H9 (cell line): ENCODE measurements around the gene UBE2V1. TPM values are rescaled to one million over a fixed set of nuclear protein-coding genes. Genes with fewer than 3 reads are reported as not detected.

Source experiments
- DNase-seq: peaks from one replicate; pipeline ENCODE4 v3.0.0-alpha.2; 2017
- H2AFZ ChIP-seq: one replicate; pipeline ENCODE4 v1.6.1; 2013; ENCODE audit warnings: mild to moderate bottlenecking, low read length, control low read depth, moderate library complexity
- H2AK5ac ChIP-seq: 2 replicates; pipeline ENCODE4 v1.6.1; 2013; ENCODE audit warnings: low read length, control low read depth, mixed read lengths; ENCODE audit not compliant: insufficient read length
- H2BK120ac ChIP-seq: one replicate; pipeline ENCODE4 v1.6.1; 2013; ENCODE audit warnings: low read depth, mild to moderate bottlenecking, low read length, control low read depth, inconsistent platforms; ENCODE audit not compliant: poor library complexity, severe bottlenecking
- H2BK12ac ChIP-seq: 2 replicates; pipeline ENCODE4 v1.6.1; 2013; ENCODE audit warnings: low read length, control low read depth, mixed read lengths, low read depth; ENCODE audit not compliant: insufficient read length
- H2BK15ac ChIP-seq: 2 replicates; pipeline ENCODE4 v1.6.1; 2013; ENCODE audit warnings: low read depth, low read length, control low read depth
- H2BK20ac ChIP-seq: one replicate; pipeline ENCODE4 v1.6.1; 2013; ENCODE audit warnings: low read depth, mild to moderate bottlenecking, low read length, control low read depth, inconsistent platforms; ENCODE audit not compliant: poor library complexity, severe bottlenecking
- H2BK5ac ChIP-seq: 2 replicates; pipeline ENCODE4 v1.6.1; 2013; ENCODE audit warnings: low read length, control low read depth, mixed read lengths; ENCODE audit not compliant: insufficient read length
- H3K14ac ChIP-seq: 2 replicates; pipeline ENCODE4 v1.6.1; 2013; ENCODE audit warnings: low read length, control low read depth; ENCODE audit not compliant: insufficient read depth
- H3K18ac ChIP-seq: 2 replicates; pipeline ENCODE4 v1.6.1; 2013; ENCODE audit warnings: low read depth, mild to moderate bottlenecking, mixed read lengths, low read length, control low read depth; ENCODE audit not compliant: insufficient read length
- H3K23ac ChIP-seq: 2 replicates; pipeline ENCODE4 v1.6.1; 2013; ENCODE audit warnings: low read length, control low read depth, mixed read lengths, low read depth; ENCODE audit not compliant: insufficient read length
- H3K23me2 ChIP-seq: 2 replicates; pipeline ENCODE4 v1.6.1; 2013; ENCODE audit warnings: low read depth, mild to moderate bottlenecking, mixed read lengths, low read length, control low read depth; ENCODE audit not compliant: insufficient read length, poor library complexity, severe bottlenecking
- H3K27ac ChIP-seq: 2 replicates; pipeline ENCODE4 v1.5.1; 2013; ENCODE audit warnings: low read length, control low read depth, mixed read lengths, low read depth; ENCODE audit not compliant: insufficient read length
- H3K27me3 ChIP-seq: 2 replicates; pipeline ENCODE4 v1.6.1; 2013; ENCODE audit warnings: low read length, control low read depth, inconsistent platforms; ENCODE audit not compliant: insufficient read depth
- H3K4ac ChIP-seq: 2 replicates; pipeline ENCODE4 v1.6.1; 2013; ENCODE audit warnings: low read depth, mild to moderate bottlenecking, control low read depth, inconsistent platforms, low read length, moderate library complexity
- H3K4me1 ChIP-seq: 2 replicates; pipeline ENCODE4 v1.6.1; 2013; ENCODE audit warnings: low read length, control low read depth, inconsistent platforms; ENCODE audit not compliant: insufficient read depth
- H3K4me2 ChIP-seq: 2 replicates; pipeline ENCODE4 v1.6.1; 2013; ENCODE audit warnings: low read length, control low read depth, mixed read lengths; ENCODE audit not compliant: insufficient read length, insufficient read depth
- H3K56ac ChIP-seq: 2 replicates; pipeline ENCODE4 v1.6.1; 2013; ENCODE audit warnings: low read depth, mild to moderate bottlenecking, mixed read lengths, low read length, control low read depth; ENCODE audit not compliant: insufficient read length
- H3K79me1 ChIP-seq: 2 replicates; pipeline ENCODE4 v1.6.1; 2013; ENCODE audit warnings: low read depth, mild to moderate bottlenecking, moderate library complexity, low read length, control low read depth, inconsistent platforms; ENCODE audit not compliant: insufficient read depth, poor library complexity, severe bottlenecking
- H3K79me2 ChIP-seq: 2 replicates; pipeline ENCODE4 v1.6.1; 2013; ENCODE audit warnings: low read length, control low read depth, inconsistent platforms; ENCODE audit not compliant: insufficient read depth
- H3K9ac ChIP-seq: 2 replicates; pipeline ENCODE4 v1.6.1; 2013; ENCODE audit warnings: low read length, control low read depth, mixed read lengths; ENCODE audit not compliant: insufficient read length; ENCODE audit errors: extremely low read depth
- H3K9me3 ChIP-seq: one replicate; pipeline ENCODE4 v1.6.1; 2013; ENCODE audit warnings: low read depth, low read length, inconsistent platforms; ENCODE audit not compliant: control insufficient read depth
- H3T11ph ChIP-seq: one replicate; pipeline ENCODE4 v1.6.1; 2013; ENCODE audit warnings: mild to moderate bottlenecking, low read length, control low read depth, inconsistent platforms
- H4K20me1 ChIP-seq: one replicate; pipeline ENCODE4 v1.6.1; 2013; ENCODE audit not compliant: control insufficient read depth, insufficient read length, insufficient read depth
- H4K5ac ChIP-seq: 2 replicates; pipeline ENCODE4 v1.6.1; 2013; ENCODE audit warnings: low read depth, mild to moderate bottlenecking, mixed read lengths, low read length, control low read depth; ENCODE audit not compliant: insufficient read length
- H4K8ac ChIP-seq: replicated peaks from 2 replicates; pipeline ENCODE4 v1.6.1; 2013; ENCODE audit warnings: low read length, control low read depth, mixed read lengths, low read depth; ENCODE audit not compliant: insufficient read length
- H4K91ac ChIP-seq: 2 replicates; pipeline ENCODE4 v1.6.1; 2013; ENCODE audit warnings: low read depth, mild to moderate bottlenecking, moderate library complexity, mixed read lengths, low read length, control low read depth; ENCODE audit not compliant: insufficient read length
- H3K27ac Mint-ChIP-seq, 3 experiments: 2 replicates in 2 of 3; 3 replicates in 1 of 3; pipeline ENCODE4 v1.8.0; 2020 to 2021; ENCODE audit warnings: mixed read lengths in 3 of 3, mild to moderate bottlenecking in 1 of 3, moderate library complexity in 1 of 3
- H3K27me3 Mint-ChIP-seq: 2 replicates; pipeline ENCODE4 v1.8.0; 2021; ENCODE audit warnings: low read depth, mild to moderate bottlenecking, moderate library complexity, mixed read lengths
- H3K36me3 Mint-ChIP-seq, 3 experiments: 2 replicates in 2 of 3; 3 replicates in 1 of 3; pipeline ENCODE4 v1.8.0; 2020 to 2021; ENCODE audit warnings: low read depth in 3 of 3, mixed read lengths in 3 of 3; ENCODE audit not compliant: insufficient read depth in 1 of 3
- H3K4me1 Mint-ChIP-seq, 2 experiments: 2 replicates each; pipeline ENCODE4 v1.8.0; 2020; ENCODE audit warnings: mixed read lengths in 2 of 2
- H3K4me3 Mint-ChIP-seq, 2 experiments: 2 replicates in 1 of 2; 3 replicates in 1 of 2; pipeline ENCODE4 v1.8.0; 2020 to 2021; ENCODE audit warnings: mild to moderate bottlenecking in 2 of 2, mixed read lengths in 2 of 2, moderate library complexity in 1 of 2
- H3K9me3 Mint-ChIP-seq, 2 experiments: 2 replicates in 1 of 2; 3 replicates in 1 of 2; pipeline ENCODE4 v1.8.0; 2020; ENCODE audit warnings: mild to moderate bottlenecking in 2 of 2, mixed read lengths in 2 of 2, moderate library complexity in 1 of 2
- WGBS: extraction: QIAGEN DNeasy Blood & Tissue Kit; methylation state at CpG from one replicate; pipeline ENCODE4 v1.1.7; 2013; ENCODE audit warnings: missing lambda C conversion rate, low lambda C conversion rate, mixed read lengths; ENCODE audit not compliant: insufficient read length; ENCODE audit errors: extremely low coverage; 5-methylcytosine and 5-hydroxymethylcytosine counted together
- total RNA-seq: library from RNA; stranded (reverse); gene quantifications from 2 replicates; pipeline ENCODE4 v1.2.1, GENCODE V29; 2021
- TF ChIP-seq, protein P1 (sequence below): fragments of 200-600 bp; sonication (generic); conservative IDR thresholded peaks from 3 replicates; pipeline ENCODE4 v1.8.0; 2021; ENCODE audit warnings: antibody characterized with exemption, mild to moderate bottlenecking

The UBE2V1 gene
- total RNA-seq, 1 experiment from 2014 or later = 152 TPM

DNA sequence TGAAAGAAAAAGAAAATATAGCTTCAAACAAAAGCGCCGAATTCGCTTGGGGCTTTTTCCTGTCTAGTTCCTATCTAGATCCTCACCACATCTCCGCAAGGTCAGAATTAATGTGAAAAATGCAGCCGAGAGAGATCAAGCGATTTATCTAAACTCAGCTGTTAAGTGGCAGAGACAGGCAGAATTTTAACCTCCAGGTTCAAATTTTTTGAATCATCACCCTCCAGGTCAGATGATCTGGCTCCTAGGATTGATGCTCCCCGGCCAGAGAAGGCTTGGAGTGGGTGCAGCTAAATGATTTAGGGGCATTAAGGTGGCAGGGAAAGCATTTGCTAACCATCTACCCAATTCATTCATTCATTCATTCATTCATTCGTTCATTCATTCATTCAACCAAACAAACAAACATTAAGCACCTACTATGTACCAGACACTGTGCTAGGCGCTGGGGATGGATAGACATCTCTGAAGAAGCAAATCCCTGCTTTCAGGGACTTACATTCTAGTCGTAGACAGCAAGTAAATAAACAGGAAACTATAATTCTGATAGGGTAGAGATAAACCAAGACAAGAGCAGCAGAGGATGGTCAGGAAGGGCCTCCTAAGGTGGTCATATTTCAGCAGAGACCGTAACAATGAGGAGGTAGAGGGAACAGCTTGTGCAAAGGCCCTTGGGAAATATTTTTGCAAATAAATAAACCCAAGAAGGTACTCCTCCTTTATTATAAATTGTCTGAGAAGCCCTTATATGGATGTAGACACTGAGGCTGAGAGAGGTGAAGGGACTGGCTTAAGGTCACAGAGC is 672 bp upstream of the UBE2V1 start:
- peaks cover 3% of the 10 kb centered on the region for H3K79me1 ChIP-seq
- no peak overlapping the region for H2BK5ac ChIP-seq
- Mint-ChIP-seq H3K36me3 (peaks cover under 1 to 17% (median 16%) of the 10 kb centered on the region in 3 experiments; a peak in 5 of 7 replicates), H3K9me3 (no peaks in the 10 kb centered on the region), H3K27me3 (no peaks in the 10 kb centered on the region), H3K4me3 (peak overlapping the region; percentile 97 to 99), H3K27ac (peak overlapping the region; percentile 95 to 99 (median 97)), H3K4me1 (peaks cover 51 to 54% of the 10 kb centered on the region in 2 experiments)
- H2BK120ac ChIP-seq = no peak overlapping the region
- no peaks in the 10 kb centered on the region for H4K20me1 ChIP-seq
- H2AFZ ChIP-seq = no peak overlapping the region
- H3K18ac ChIP-seq = peak overlapping the region; percentile 71
- peak overlapping the region; percentile 86 for H3K9ac ChIP-seq
- peaks cover 6% of the 10 kb centered on the region for H3K4me1 ChIP-seq
- no peak overlapping the region for H3T11ph ChIP-seq
- no peak overlapping the region for H2AK5ac ChIP-seq
- H3K4me2 ChIP-seq = peak overlapping the region; percentile 42
- no peak overlapping the region for H3K23ac ChIP-seq
- H2BK15ac ChIP-seq = no peak overlapping the region
- TF ChIP-seq, protein P1, sequence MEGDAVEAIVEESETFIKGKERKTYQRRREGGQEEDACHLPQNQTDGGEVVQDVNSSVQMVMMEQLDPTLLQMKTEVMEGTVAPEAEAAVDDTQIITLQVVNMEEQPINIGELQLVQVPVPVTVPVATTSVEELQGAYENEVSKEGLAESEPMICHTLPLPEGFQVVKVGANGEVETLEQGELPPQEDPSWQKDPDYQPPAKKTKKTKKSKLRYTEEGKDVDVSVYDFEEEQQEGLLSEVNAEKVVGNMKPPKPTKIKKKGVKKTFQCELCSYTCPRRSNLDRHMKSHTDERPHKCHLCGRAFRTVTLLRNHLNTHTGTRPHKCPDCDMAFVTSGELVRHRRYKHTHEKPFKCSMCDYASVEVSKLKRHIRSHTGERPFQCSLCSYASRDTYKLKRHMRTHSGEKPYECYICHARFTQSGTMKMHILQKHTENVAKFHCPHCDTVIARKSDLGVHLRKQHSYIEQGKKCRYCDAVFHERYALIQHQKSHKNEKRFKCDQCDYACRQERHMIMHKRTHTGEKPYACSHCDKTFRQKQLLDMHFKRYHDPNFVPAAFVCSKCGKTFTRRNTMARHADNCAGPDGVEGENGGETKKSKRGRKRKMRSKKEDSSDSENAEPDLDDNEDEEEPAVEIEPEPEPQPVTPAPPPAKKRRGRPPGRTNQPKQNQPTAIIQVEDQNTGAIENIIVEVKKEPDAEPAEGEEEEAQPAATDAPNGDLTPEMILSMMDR = no peak
- no peak overlapping the region for H4K91ac ChIP-seq
- no peaks in the 10 kb centered on the region for H3K27me3 ChIP-seq
- no peak overlapping the region for H4K8ac ChIP-seq
- H3K23me2 ChIP-seq = peaks cover 19% of the 10 kb centered on the region
- peaks cover 31% of the 10 kb centered on the region; the same call in 1 of the 2 replicates for H3K79me2 ChIP-seq
- peak overlapping the region; percentile 74; the same call in 1 of the 2 replicates for H3K14ac ChIP-seq
- no peak overlapping the region for H4K5ac ChIP-seq
- no peak overlapping the region for H3K56ac ChIP-seq
- WGBS = no CpG with 5 or more reads among the region's 11 CpGs
- H3K4ac ChIP-seq = no peak overlapping the region
- no peak overlapping the region for H2BK20ac ChIP-seq
- no peak overlapping the region for H2BK12ac ChIP-seq
- DNase-seq = no peak
- H3K9me3 ChIP-seq = no peaks in the 10 kb centered on the region
- H3K27ac ChIP-seq = no peak overlapping the region
